ENCODE measurements around the gene CMBL.
A peak's percentile ranks its signal among the peaks of the same experiment; 100 is the strongest.
"Not testable (repeated sequence)": the region's sequence is repeated elsewhere in the genome, so short reads cannot be mapped to it uniquely, and the experiment has no call there.

Gene CMBL

GRCh38 chr5:10307206-10308148 lies at the start of gene CMBL:
Gene CMBL (minus strand): TSS chr5:10307902. CDS start chr5:10290762, 17,140 bp downstream.
- in situ Hi-C loops (cut with HindIII; ENCODE audit: low pct_ligation_motif_present, low pct_unique_long_range_greater_than_20kb, low sequenced_read_pairs), result no loop called here
- DNase-seq, result peak; percentile 64

GRCh38 chr5:10355071-10355889 lies 47.6 kb upstream of the CMBL start:
- in situ Hi-C loops (cut with HindIII; ENCODE audit: low pct_ligation_motif_present, low pct_unique_long_range_greater_than_20kb, low sequenced_read_pairs), result no loop called here
- peak; percentile 27 for DNase-seq

GRCh38 chr5:10354048-10354872 lies 46.6 kb upstream of the CMBL start:
- DNase-seq, result peak; percentile 43
- in situ Hi-C loops (cut with HindIII; ENCODE audit: low pct_ligation_motif_present, low pct_unique_long_range_greater_than_20kb, low sequenced_read_pairs), result no loop called here

- in situ Hi-C loops (cut with HindIII; ENCODE audit: low pct_ligation_motif_present, low pct_unique_long_range_greater_than_20kb, low sequenced_read_pairs), result no loop called here
- peak; percentile 86 for DNase-seq
These were observed 45.7 kb upstream of the CMBL start, which contains the start of gene MARCHF6 for GRCh38 chr5:10353241-10354047. Gene MARCHF6 (plus strand): TSS chr5:10353695. CDS start chr5:10353899, 204 bp downstream.

GRCh38 chr5:10352430-10353240 lies 44.9 kb upstream of the CMBL start:
- DNase-seq, result peak; percentile 22
- in situ Hi-C loops (cut with HindIII; ENCODE audit: low pct_ligation_motif_present, low pct_unique_long_range_greater_than_20kb, low sequenced_read_pairs), result no loop called here

GRCh38 chr5:10351919-10352318 lies 44.2 kb upstream of the CMBL start:
- in situ Hi-C loops (cut with HindIII; ENCODE audit: low pct_ligation_motif_present, low pct_unique_long_range_greater_than_20kb, low sequenced_read_pairs), result no loop called here
- DNase-seq, result no peak

DNA sequence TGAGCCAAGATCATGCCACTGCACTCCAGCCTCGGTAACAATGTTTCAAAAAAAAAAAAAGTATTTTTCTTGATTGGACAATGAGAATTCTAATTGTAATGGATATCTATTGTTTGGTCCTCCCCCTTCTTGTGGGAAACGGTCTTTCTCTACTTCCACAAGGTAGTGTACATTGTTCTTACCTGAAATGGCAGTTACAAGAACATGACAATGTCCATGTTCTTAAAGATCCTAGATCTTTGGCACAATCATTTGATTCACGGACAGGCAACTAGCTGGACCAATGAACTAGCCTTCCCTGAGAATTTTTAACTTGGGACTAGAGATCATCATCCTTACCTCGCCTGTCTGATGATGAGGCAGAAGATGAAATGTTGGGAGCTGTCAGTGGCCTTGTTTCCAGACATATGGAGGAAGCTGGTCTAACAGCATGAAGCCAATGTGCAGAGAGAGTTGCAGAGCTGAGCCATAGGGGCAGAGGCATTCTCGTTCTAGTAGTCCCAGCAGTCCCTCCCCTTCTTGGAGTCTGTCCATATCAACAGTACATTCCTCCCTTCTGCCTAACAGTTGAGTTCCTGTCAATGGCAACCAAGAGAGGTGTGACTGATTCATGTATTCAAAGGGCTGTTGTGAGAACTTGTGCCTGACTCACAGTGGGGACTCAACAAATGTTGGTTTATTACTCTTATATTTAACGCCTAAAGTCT lies 43.6 kb upstream of the CMBL start:
- no peak for DNase-seq
- in situ Hi-C loops (cut with HindIII; ENCODE audit: low pct_ligation_motif_present, low pct_unique_long_range_greater_than_20kb, low sequenced_read_pairs), result no loop called here

- in situ Hi-C loops (cut with HindIII; ENCODE audit: low pct_ligation_motif_present, low pct_unique_long_range_greater_than_20kb, low sequenced_read_pairs), result no loop called here
- DNase-seq, result no peak
These were observed 40.6 kb upstream of the CMBL start for GRCh38 chr5:10348258-10348657.

- DNase-seq; in situ Hi-C loops (cut with HindIII; ENCODE audit: low pct_ligation_motif_present, low pct_unique_long_range_greater_than_20kb, low sequenced_read_pairs): not testable (repeated sequence)
These were observed 36.9 kb upstream of the CMBL start for GRCh38 chr5:10344461-10345106.

DNA sequence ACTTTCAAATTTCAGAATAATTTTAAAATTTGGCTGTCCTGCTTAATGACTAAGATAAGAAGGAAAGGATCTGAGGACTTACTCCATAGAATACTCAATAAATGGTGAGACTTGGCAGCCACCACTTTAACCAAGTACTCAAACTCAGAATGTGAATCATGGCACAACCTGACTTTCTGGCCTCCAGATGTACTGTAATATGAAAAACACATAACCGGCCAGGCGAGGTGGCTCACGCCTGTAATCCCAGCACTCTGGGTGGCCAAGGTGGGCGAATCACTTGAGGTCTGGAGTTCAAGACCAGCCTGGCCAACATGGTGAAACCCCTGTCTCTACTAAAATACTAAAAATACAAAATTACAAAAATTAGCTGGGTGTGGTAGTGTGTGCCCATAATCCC lies 35.8 kb upstream of the CMBL start:
- in situ Hi-C loops (cut with HindIII; ENCODE audit: low pct_ligation_motif_present, low pct_unique_long_range_greater_than_20kb, low sequenced_read_pairs), result no loop called here

DNA sequence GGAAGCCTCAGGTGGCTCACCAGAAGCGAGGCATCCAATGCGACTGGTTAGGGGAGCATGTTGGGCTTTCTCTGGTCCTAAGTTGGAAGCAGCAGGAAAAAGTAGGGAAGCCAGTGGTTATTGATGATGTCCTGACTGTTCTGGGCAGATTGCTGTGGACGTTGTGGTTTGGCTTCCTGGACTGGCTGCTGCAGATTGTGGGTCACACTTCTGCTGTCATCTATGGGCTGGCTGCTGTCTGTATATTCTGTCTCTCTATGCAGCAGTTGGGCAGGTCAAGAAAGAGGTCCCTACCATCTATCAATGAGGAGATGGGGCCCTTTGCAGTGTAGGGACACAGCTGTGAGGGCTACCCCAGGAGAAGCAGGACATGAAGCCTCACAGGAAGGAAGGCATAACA lies 32.3 kb upstream of the CMBL start:
- no peak for DNase-seq
- in situ Hi-C loops (cut with HindIII; ENCODE audit: low pct_ligation_motif_present, low pct_unique_long_range_greater_than_20kb, low sequenced_read_pairs), result no loop called here

More for the DNA sequence above, 35.8 kb upstream of the CMBL start:
- no peak for DNase-seq

- DNase-seq, result no peak
- in situ Hi-C loops (cut with HindIII; ENCODE audit: low pct_ligation_motif_present, low pct_unique_long_range_greater_than_20kb, low sequenced_read_pairs), result no loop called here
These were observed 31.5 kb upstream of the CMBL start for GRCh38 chr5:10339058-10339811.

DNA sequence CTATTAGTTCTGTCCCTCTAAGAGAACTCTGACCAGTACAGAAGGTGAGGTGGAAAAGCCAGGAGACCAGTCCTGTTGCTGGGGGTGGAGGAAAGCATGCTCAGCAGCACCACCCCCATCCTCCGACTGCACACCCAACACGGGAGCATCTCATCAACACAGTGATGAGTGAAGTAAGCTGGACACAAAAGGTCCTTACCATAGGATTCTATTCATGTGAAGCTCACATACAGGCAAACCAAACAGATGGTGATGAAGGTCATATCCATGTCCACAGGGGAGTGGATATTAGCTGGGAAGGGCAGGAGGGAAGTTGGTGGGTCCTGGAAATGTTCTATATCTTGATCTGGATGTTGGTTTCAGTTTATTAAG lies 31.0 kb upstream of the CMBL start:
- DNase-seq, result no peak
- in situ Hi-C loops (cut with HindIII; ENCODE audit: low pct_ligation_motif_present, low pct_unique_long_range_greater_than_20kb, low sequenced_read_pairs), result no loop called here

DNA sequence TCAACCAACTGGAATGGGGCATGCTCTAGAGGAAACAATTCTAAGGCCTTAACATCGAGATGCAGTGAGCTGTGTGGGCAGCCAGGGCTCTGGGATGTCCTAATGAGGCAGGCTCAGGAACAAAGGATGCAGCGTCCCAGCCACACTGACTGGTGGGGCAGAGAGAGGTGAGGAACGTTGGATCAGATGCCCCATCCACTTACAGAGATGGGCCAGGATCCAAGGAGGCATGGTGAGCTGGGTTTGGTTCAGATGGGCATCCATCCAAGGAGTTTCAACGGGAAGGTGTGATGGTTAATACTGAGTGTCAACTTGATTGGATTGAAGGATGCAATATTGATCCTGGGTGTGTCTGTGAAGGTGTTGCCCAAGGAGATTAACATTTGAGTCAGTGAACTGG lies 30.3 kb upstream of the CMBL start:
- DNase-seq, result no peak
- in situ Hi-C loops (cut with HindIII; ENCODE audit: low pct_ligation_motif_present, low pct_unique_long_range_greater_than_20kb, low sequenced_read_pairs), result no loop called here

GRCh38 chr5:10337107-10337506 lies 29.4 kb upstream of the CMBL start:
- in situ Hi-C loops (cut with HindIII; ENCODE audit: low pct_ligation_motif_present, low pct_unique_long_range_greater_than_20kb, low sequenced_read_pairs), result no loop called here

More at GRCh38 chr5:10337107-10337506, 29.4 kb upstream of the CMBL start:
- DNase-seq, result no peak

Measured in ACHN (cell line).